ENCODE measurements around the gene FAM81B.
"Not testable (repeated sequence)": the region's sequence is repeated elsewhere in the genome, so short reads cannot be mapped to it uniquely, and the experiment has no call there.

DNA sequence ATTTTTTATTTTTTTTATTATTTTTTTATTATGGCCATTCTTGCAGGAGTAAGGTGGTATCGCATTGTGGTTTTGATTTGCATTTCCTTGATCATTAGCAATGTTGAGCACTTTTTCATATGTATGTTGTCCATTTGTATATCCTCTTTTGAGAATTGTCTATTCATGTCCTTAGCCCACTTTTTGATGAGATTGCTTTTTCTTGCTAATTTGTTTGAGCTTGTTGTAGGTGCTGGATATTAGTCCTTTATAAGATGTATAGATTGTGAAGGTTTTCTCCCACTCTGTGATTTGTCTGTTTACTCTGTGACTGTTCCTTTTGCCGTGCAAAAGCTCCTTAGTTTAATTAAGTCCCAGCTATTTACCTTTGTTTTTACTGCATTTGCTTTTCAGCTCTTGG is 30.5 kb upstream of the FAM81B start:
- not testable (repeated sequence) for TF ChIP-seq CTCF (IDR thresholded peaks at IDR 0.05; ENCODE audit: low read length); EZH2 (IDR thresholded peaks at IDR 0.05; ENCODE audit: borderline replicate concordance, low read length)
